ENCODE results near the gene ZP1.

The ZP1 gene

DNA sequence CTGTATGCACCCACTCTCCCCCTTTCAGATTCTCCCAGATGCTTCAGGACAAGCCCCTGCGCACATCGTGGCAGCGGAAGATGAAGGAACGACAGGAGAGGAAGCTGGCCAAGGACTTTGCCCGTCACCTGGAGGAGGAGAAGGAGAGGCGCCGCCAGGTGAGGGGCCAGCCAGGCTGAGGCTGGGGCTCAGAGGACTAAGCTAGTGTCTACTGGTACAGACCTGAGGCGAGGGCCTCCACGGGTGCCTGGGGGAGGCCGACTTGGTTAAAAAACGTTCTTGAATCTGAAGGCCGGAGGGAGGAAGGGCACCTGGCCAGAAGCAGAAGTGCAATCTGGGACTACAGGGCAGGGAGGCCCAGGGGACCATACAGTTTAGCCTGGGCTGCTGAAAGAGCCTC, 19.4 kb upstream of the ZP1 start:
- intact Hi-C loops (cut with DNase I; ENCODE audit: low total_unique reads), result no loop called here
- Histone ChIP-seq H3K36me3 (peaks cover 14 to 72% (median 56%) of the 10 kb centered on the region in 3 donors), H3K27ac (no peak overlapping the region), H3K9me3 (no peaks in the 10 kb centered on the region), H3K4me3 (no peak overlapping the region), H3K27me3 (no peaks in the 10 kb centered on the region), H3K4me1 (peaks cover 0 to 23% (median 17%) of the 10 kb centered on the region in 4 donors)
- DNase-seq, result no peak
- TF ChIP-seq, protein P1, sequence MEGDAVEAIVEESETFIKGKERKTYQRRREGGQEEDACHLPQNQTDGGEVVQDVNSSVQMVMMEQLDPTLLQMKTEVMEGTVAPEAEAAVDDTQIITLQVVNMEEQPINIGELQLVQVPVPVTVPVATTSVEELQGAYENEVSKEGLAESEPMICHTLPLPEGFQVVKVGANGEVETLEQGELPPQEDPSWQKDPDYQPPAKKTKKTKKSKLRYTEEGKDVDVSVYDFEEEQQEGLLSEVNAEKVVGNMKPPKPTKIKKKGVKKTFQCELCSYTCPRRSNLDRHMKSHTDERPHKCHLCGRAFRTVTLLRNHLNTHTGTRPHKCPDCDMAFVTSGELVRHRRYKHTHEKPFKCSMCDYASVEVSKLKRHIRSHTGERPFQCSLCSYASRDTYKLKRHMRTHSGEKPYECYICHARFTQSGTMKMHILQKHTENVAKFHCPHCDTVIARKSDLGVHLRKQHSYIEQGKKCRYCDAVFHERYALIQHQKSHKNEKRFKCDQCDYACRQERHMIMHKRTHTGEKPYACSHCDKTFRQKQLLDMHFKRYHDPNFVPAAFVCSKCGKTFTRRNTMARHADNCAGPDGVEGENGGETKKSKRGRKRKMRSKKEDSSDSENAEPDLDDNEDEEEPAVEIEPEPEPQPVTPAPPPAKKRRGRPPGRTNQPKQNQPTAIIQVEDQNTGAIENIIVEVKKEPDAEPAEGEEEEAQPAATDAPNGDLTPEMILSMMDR (IDR thresholded peaks at IDR 0.05), result no peak

DNA sequence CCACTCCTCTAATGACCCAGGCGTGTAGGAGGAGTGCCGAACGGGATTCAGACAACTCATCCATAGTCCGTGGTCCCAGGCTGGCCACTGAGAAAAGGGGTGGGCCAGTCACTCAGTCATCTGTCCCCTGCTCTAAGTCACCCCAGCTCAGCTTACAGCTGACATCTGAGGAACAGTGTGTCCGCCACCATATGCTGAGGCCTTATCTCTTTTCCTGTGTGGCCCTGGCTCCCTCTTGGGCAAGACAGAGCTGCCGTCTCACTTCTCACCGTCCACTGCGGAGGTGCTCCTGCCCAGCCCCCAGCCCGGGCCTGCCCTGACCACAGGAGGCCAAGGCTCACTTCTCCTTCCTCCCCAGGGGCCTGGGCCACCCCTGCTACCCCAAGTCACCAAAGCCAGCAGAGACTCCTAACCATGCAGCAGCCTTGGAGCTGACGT, 18.6 kb upstream of the ZP1 start:
- no peaks in the 10 kb centered on the region for H3K9me3 ChIP-seq
- DNase-seq, result no peak
- intact Hi-C loops (cut with DNase I; ENCODE audit: low total_unique reads), result no loop called here
- H3K27me3 ChIP-seq, result no peaks in the 10 kb centered on the region
- H3K27ac ChIP-seq, result no peak overlapping the region
- peaks cover 0 to 14% (median 9%) of the 10 kb centered on the region in 4 donors for H3K4me1 ChIP-seq
- H3K4me3 ChIP-seq, result no peak overlapping the region
- H3K36me3 ChIP-seq, result peaks cover 14 to 79% (median 56%) of the 10 kb centered on the region in 3 donors
- TF ChIP-seq, protein P1 (IDR thresholded peaks at IDR 0.05), result no peak

DNA sequence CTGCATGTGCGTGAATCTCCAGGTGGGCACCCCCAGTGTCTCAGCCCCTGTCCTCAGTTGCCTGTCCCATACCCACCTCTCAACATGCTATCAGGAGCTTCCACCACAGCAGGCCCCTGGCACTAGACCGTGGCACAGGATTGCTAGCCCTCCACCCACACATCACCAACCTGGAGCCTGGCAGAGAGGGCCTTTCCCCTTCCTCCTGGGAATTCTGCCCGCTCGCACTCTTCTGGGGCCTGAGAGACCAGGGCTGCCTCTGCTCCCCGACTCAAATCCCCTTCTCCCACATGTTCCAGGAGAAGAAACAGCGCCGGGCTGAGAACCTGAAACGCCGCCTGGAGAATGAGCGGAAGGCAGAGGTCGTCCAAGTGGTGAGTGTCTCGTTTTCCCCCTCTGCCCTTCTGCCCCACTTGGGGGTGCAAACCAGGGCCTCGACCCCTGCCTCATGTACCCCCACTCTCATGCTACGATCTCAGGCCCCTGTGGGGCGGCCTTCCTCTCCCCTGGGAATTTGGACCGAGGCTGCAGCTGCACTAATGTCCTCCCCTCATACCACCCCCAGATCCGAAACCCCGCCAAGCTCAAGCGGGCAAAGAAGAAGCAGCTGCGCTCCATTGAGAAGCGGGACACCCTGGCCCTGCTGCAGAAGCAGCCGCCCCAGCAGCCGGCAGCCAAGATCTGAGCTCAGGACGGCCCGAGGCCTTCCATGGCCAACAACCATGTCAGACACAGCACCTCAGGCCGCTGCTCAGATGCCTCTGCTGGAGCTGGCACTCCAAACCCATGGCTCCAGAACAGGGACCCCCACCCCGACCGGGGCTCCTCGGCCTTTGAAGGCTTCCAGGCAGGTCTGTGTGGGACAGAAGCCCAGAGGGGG, 17.5 kb upstream of the ZP1 start:
- Histone ChIP-seq H3K36me3 (peaks cover 14 to 74% (median 56%) of the 10 kb centered on the region in 3 donors), H3K4me3 (no peak overlapping the region), H3K27ac (no peak overlapping the region), H3K4me1 (peaks cover 0 to 3% (median 0%) of the 10 kb centered on the region in 4 donors), H3K27me3 (no peaks in the 10 kb centered on the region), H3K9me3 (no peaks in the 10 kb centered on the region)
- TF ChIP-seq, protein P1 (IDR thresholded peaks at IDR 0.05), result no peak
- intact Hi-C loops (cut with DNase I; ENCODE audit: low total_unique reads), result no loop called here
- DNase-seq, result no peak

DNA sequence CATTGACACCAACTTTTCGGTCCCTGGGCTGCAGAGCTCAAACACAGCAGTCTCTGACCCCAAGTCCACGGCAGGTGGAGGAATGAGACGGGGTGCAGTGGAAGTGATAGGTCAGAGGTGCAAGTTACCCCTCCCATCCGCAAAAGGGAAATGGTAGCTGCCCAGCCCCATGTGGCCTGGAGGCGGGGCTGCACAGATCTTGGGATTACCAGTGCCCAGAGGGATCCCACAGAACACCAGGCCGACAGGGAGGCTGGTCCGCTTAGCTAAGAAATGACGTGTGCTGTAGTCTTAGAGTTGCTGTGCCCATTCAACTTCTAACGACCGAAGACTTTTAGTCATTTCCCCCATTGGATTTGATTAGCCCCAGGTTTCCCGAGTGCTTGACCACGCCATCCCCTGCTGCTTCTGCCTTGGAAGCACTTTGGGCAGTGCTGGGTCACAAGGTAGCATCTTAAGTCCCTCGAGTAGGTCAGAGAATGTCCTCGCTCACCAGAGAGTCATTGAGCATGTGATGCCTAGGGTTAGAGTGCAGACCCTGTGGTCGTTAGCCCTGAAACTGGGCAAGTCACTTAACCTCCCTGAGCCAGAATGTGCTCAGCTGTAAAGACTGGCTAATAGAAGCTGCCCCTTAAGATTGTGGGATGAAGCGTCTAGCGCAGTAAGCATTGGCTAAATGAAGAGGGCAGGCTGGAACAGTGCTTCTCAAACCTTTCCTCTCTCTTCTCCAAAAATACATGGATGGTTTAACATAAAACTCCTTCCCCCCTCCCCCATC, 15.8 kb upstream of the ZP1 start:
- H3K27me3 ChIP-seq, result no peaks in the 10 kb centered on the region
- intact Hi-C loops (cut with DNase I; ENCODE audit: low total_unique reads), result no loop called here
- no peak overlapping the region for H3K27ac ChIP-seq
- H3K4me1 ChIP-seq, result no peaks in the 10 kb centered on the region
- no peaks in the 10 kb centered on the region for H3K9me3 ChIP-seq
- no peak for DNase-seq
- TF ChIP-seq, protein P1 (IDR thresholded peaks at IDR 0.05), result no peak
- H3K36me3 ChIP-seq, result peaks cover 14 to 68% (median 56%) of the 10 kb centered on the region in 3 donors
- H3K4me3 ChIP-seq, result no peak overlapping the region

DNA sequence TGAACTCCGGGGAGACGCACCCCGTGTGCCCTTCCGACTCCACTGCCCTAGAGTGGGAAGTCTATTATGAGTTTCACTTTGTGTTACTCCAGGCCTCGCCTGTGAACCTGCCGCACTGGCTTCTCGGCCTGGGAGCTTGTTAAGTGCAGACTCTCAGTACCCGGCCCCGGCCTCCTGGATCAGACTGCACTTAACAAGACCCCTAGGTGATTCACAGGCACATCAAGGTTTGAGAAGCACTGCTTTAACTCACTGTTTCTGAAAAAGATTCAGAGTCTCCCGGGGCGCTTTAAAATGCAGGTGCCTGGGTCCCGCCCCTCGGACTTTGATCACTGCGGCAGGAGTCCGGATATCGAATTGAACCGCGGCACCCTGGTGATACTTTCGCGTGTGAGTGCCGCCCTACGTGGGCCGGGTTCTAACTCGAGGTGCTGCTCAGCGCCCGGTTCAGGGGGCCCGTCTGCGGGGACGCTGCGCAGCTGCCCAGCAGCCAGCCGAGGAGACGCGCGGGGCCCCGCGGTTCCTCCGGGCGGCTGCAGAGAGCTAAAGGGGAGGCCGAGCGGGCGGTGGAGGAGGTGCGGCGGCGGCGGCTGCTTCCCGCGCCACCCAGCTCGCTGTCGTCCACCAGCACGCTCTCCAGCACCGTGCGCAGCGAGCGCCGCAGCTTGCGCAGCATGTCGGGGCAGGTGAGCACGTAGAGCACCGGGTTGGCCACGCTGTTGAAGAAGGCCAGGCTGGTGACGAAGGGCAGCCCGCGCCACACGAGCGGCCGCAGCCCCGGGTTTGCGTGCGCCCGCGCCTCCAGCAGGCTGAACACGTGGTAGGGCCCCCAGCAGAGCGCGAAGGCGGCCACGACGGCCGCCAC, 15.0 kb upstream of the ZP1 start:
- H3K9me3 ChIP-seq, result no peaks in the 10 kb centered on the region
- intact Hi-C loops (cut with DNase I; ENCODE audit: low total_unique reads), result no loop called here
- H3K4me3 ChIP-seq, result no peak overlapping the region
- no peaks in the 10 kb centered on the region for H3K4me1 ChIP-seq
- H3K36me3 ChIP-seq, result peaks cover 14 to 63% (median 54%) of the 10 kb centered on the region in 3 donors
- TF ChIP-seq, protein P1 (IDR thresholded peaks at IDR 0.05), result no peak
- no peak for DNase-seq
- H3K27me3 ChIP-seq, result no peaks in the 10 kb centered on the region
- no peak overlapping the region for H3K27ac ChIP-seq

All from tibial artery (tissue), 4 donors.